Measurements from ENCODE around the gene DBNDD1.

DNA sequence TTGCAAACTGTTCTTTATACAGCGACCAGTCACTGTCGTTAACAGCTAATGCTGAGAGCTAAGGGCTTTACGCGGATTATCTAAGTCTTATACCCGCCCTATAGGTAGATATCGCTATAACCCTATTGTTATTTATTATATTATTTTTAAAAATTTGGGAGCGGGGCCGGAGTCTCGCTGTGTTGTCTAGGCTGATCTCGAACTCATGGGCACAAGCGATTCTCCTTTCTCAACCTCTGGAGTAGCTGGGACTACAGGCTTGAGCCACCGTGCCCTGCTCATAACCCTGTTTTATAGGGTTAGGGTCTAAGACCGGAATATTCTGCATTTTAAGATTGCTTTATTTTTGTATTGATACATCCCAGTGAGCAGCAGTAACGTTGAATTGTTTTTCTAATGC is 46.0 kb downstream of the DBNDD1 start:
- TF ChIP-seq, protein P1, sequence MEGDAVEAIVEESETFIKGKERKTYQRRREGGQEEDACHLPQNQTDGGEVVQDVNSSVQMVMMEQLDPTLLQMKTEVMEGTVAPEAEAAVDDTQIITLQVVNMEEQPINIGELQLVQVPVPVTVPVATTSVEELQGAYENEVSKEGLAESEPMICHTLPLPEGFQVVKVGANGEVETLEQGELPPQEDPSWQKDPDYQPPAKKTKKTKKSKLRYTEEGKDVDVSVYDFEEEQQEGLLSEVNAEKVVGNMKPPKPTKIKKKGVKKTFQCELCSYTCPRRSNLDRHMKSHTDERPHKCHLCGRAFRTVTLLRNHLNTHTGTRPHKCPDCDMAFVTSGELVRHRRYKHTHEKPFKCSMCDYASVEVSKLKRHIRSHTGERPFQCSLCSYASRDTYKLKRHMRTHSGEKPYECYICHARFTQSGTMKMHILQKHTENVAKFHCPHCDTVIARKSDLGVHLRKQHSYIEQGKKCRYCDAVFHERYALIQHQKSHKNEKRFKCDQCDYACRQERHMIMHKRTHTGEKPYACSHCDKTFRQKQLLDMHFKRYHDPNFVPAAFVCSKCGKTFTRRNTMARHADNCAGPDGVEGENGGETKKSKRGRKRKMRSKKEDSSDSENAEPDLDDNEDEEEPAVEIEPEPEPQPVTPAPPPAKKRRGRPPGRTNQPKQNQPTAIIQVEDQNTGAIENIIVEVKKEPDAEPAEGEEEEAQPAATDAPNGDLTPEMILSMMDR (IDR thresholded peaks at IDR 0.05), result no peak
- TF ChIP-seq ZFX (IDR thresholded peaks at IDR 0.05; ENCODE audit: borderline replicate concordance), result no peak

All from 22Rv1 (cell line).